Kidney (tissue), 14 donors: ENCODE data around the gene NAT8L. TPM values are rescaled to one million over a fixed set of nuclear protein-coding genes. Genes with fewer than 3 reads are reported as not detected.

Experiments
- DNase-seq, 5 donors: peaks; one replicate each; pipeline ENCODE4 v3.0.0-alpha.2; 2013 to 2020
- FAIRE-seq: peaks from 2 replicates; lab custom pipeline; 2012; peaks lifted over from hg19 to GRCh38; lab: Jason Lieb, UNC
- H3K27ac ChIP-seq, 2 donors: one replicate each; pipeline ENCODE4 v1.7.0; 2013; ENCODE audit warnings: low read depth in 2 of 2, low read length in 2 of 2, inconsistent platforms in 1 of 2
- H3K27me3 ChIP-seq: one replicate; pipeline ENCODE4 v1.7.1; 2013; ENCODE audit warnings: low read length, inconsistent platforms; ENCODE audit not compliant: control insufficient read depth, insufficient read depth
- H3K36me3 ChIP-seq, 3 donors: one replicate each; pipeline versions ENCODE4 v1.7.0 to v1.7.1; 2013; ENCODE audit warnings: low read length in 3 of 3, control low read depth in 1 of 3, inconsistent platforms in 1 of 3; ENCODE audit not compliant: insufficient read depth in 3 of 3, control insufficient read depth in 2 of 3
- H3K4me1 ChIP-seq, 3 donors: one replicate each; pipeline versions ENCODE4 v1.7.0 to v1.7.1; 2013; ENCODE audit warnings: low read length in 3 of 3, inconsistent platforms in 1 of 3, low read depth in 1 of 3; ENCODE audit not compliant: control insufficient read depth in 2 of 3, insufficient read depth in 2 of 3
- H3K4me3 ChIP-seq, 3 donors: one replicate each; pipeline versions ENCODE4 v1.7.0 to v1.8.1; 2013; ENCODE audit warnings: low read length in 3 of 3, control low read depth in 1 of 3, inconsistent platforms in 1 of 3
- H3K9ac ChIP-seq, 3 donors: one replicate each; pipeline versions ENCODE4 v1.7.0 to v1.7.1; 2013; ENCODE audit warnings: low read length in 3 of 3, control low read depth in 1 of 3, inconsistent platforms in 1 of 3
- H3K9me3 ChIP-seq, 3 donors: one replicate each; pipeline versions ENCODE4 v1.7.0 to v1.7.1; 2013; ENCODE audit warnings: low read length in 3 of 3, control low read depth in 1 of 3, inconsistent platforms in 1 of 3; ENCODE audit not compliant: control insufficient read depth in 2 of 3, insufficient read depth in 1 of 3
- CTCF ChIP-seq: IDR thresholded peaks from 3 replicates; pipeline ENCODE4 v1.5.1; 2012; ENCODE audit warnings: mild to moderate bottlenecking, moderate library complexity, borderline replicate concordance; ENCODE audit not compliant: insufficient read depth; ENCODE audit errors: extremely low read depth
- intact Hi-C: fragments of 100-400 bp; cut with DNase I; formaldehyde crosslinking; loops from one replicate; pipeline ENCODE4 v1.11.1; 2022
- polyA plus RNA-seq: library from polyadenylated mRNA; stranded (reverse); fragments of 350-450 nt; fragmentation: Illumina TruSeq; extraction: RNeasy Lipid Tissue Mini Kit (QIAGEN cat#74804); gene quantifications from one replicate; pipeline ENCODE4 v1.2.3, GENCODE V29; 2014; ENCODE audit warnings: low read depth, low replicate concordance; ENCODE audit not compliant: insufficient read depth
- total RNA-seq: library from RNA; stranded (reverse); fragmentation: NEBNext Ultra II Directional; extraction: Animal tissue kit (Norgen Biotek cat#: 25700); gene quantifications from one replicate; pipeline ENCODE4 v1.2.1, GENCODE V29; 2021
- donor health status: control.
- donor health status: control.
- donor health status: control.
- donor health status: control.
- donor health status: control.
- donor health status: DM: yes; HTN: yes; CAD: no.
- donor health status: Normal renal cell carcinoma (clear cell type).

NAT8L gene
- total and polyA plus RNA-seq, 2 donors from 2014 or later, result 2.7 to 12.5 TPM

- Histone ChIP-seq H3K4me3 (no peak overlapping the region), H3K27ac (no peak overlapping the region), H3K4me1 (peaks cover 0 to 16% (median 0%) of the 10 kb centered on the region in 3 donors), H3K27me3 (no peaks in the 10 kb centered on the region), H3K36me3 (no peaks in the 10 kb centered on the region), H3K9me3 (no peaks in the 10 kb centered on the region), H3K9ac (no peak overlapping the region)
- TF ChIP-seq CTCF, result no peak
- intact Hi-C loops, result no loop called here
- peak in 2 of 5 donors; percentile 32 to 49 for DNase-seq
- no peak for FAIRE-seq
Measured at GRCh38 chr4:2069986-2070385, 10.9 kb downstream of the NAT8L start.

DNA sequence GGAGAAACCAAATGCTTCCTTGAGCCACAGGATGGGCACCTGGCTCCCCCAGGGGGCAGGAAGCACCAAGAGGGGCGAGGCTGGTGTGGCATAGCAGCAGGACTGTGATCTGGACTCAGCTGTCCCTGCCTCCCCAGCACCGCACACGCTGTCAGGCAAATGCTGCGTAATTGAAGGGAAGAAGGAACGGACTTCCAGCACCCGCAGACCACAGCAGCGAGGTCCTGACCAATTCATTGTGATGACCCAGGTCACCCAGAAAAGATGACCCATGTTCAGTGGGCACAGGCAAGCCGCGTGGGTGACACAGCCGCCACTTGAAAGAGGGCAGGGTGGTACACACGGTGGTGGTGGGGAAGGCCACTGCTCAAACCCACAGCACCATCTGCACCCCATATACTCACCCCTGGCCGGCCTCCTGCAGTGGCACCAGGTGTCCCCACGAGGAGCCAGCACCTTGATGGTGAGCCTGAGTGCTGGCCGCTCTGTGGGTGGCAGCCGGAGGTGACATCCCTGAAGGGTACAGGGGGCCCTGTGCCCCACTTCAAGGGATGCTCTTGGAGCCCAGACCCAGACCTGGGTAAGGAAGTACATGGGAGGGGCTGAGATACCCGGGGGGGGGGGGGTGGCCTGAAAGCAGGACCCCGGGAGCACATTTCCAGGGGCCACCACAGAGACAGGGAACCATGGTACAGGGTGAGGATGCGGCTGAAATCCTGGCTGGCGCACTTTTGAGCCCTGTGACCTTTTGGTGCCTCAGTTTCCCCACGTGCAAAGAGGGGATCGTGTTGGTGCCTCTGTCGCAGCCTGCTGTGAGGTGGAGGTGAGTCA lies 11.5 kb downstream of the NAT8L start:
- H3K27me3 ChIP-seq, result no peaks in the 10 kb centered on the region
- DNase-seq (peak in 2 of 5 donors; percentile 41 to 55), FAIRE-seq (no peak)

GRCh38 chr4:2071252-2071911 lies 12.3 kb downstream of the NAT8L start:
- Histone ChIP-seq H3K27me3 (no peaks in the 10 kb centered on the region), H3K36me3 (no peaks in the 10 kb centered on the region), H3K9ac (no peak overlapping the region), H3K9me3 (no peaks in the 10 kb centered on the region), H3K4me3 (no peak overlapping the region), H3K27ac (peak overlapping the region; percentile 67 to 83), H3K4me1 (peaks cover 0 to 13% (median 0%) of the 10 kb centered on the region in 3 donors)
- no peak for TF ChIP-seq CTCF
- DNase-seq, result peak in 2 of 5 donors; percentile 48 to 71
- intact Hi-C loops, result no loop called here
- FAIRE-seq, result no peak

More for the DNA sequence above, 11.5 kb downstream of the NAT8L start:
- Histone ChIP-seq H3K36me3 (no peaks in the 10 kb centered on the region), H3K9ac (no peak overlapping the region), H3K9me3 (no peaks in the 10 kb centered on the region), H3K27ac (no peak overlapping the region), H3K4me3 (no peak overlapping the region), H3K4me1 (peaks cover 0 to 16% (median 0%) of the 10 kb centered on the region in 3 donors)
- intact Hi-C loops, result no loop called here
- TF ChIP-seq CTCF, result no peak
